HEK293T (cell line): ENCODE results near the gene RNU7-1.

ENCODE experiments used
- ARNT ChIP-seq: fragments of 450-650 bp; IDR thresholded peaks from 2 replicates; pipeline ENCODE4 v1.6.1; 2017; ENCODE audit warnings: mild to moderate bottlenecking
- BHLHE40 ChIP-seq: fragments of 450-650 bp; IDR thresholded peaks from 2 replicates; pipeline ENCODE4 v1.6.1; 2016; ENCODE audit warnings: mild to moderate bottlenecking, moderate library complexity, borderline replicate concordance
- CTBP1 ChIP-seq: fragments of 450-650 bp; IDR thresholded peaks from 2 replicates; pipeline ENCODE4 v1.6.1; 2016; ENCODE audit warnings: borderline replicate concordance
- ELF4 ChIP-seq: fragments of 450-650 bp; IDR thresholded peaks from 2 replicates; pipeline ENCODE4 v1.6.1; 2017; ENCODE audit warnings: antibody characterized with exemption
- FOXA1 ChIP-seq: fragments of 450-650 bp; IDR thresholded peaks from 2 replicates; pipeline ENCODE4 v1.6.1; 2016; ENCODE audit warnings: mild to moderate bottlenecking
- FOXK2 ChIP-seq: fragments of 450-650 bp; IDR thresholded peaks from 2 replicates; pipeline ENCODE4 v1.6.1; 2016; ENCODE audit warnings: mild to moderate bottlenecking
- FOXM1 ChIP-seq: fragments of 450-650 bp; IDR thresholded peaks from 2 replicates; pipeline ENCODE4 v1.6.1; 2017; ENCODE audit warnings: mild to moderate bottlenecking, borderline replicate concordance
- HDGF ChIP-seq: fragments of 450-650 bp; IDR thresholded peaks from 2 replicates; pipeline ENCODE4 v1.6.1; 2017; ENCODE audit warnings: antibody characterized with exemption, borderline replicate concordance
- LEF1 ChIP-seq: fragments of 450-650 bp; IDR thresholded peaks from 2 replicates; pipeline ENCODE4 v1.6.1; 2017; ENCODE audit warnings: mild to moderate bottlenecking, borderline replicate concordance
- NFRKB ChIP-seq: fragments of 450-650 bp; IDR thresholded peaks from 2 replicates; pipeline ENCODE4 v1.6.1; 2016; ENCODE audit warnings: mild to moderate bottlenecking, moderate library complexity
- PKNOX1 ChIP-seq: fragments of 450-650 bp; IDR thresholded peaks from 2 replicates; pipeline ENCODE4 v1.6.1; 2016
- SUZ12 ChIP-seq: fragments of 450-650 bp; IDR thresholded peaks from 2 replicates; pipeline ENCODE4 v1.6.1; 2016; ENCODE audit warnings: mild to moderate bottlenecking
- TARDBP ChIP-seq: fragments of 450-650 bp; IDR thresholded peaks from 2 replicates; pipeline ENCODE4 v1.6.1; 2016
- ZNF384 ChIP-seq: fragments of 450-650 bp; IDR thresholded peaks from 2 replicates; pipeline ENCODE4 v1.6.1; 2016

- TF ChIP-seq HDGF: no peak
- TF ChIP-seq BHLHE40: no peak
- TF ChIP-seq CTBP1: no peak
- no peak for TF ChIP-seq FOXK2
- TF ChIP-seq TARDBP: no peak
- no peak for TF ChIP-seq FOXA1
- no peak for TF ChIP-seq LEF1
- no peak for TF ChIP-seq NFRKB
- no peak for TF ChIP-seq FOXM1
- no peak for TF ChIP-seq ZNF384
- no peak for TF ChIP-seq SUZ12
- no peak for TF ChIP-seq PKNOX1
- TF ChIP-seq ARNT: no peak
- no peak for TF ChIP-seq ELF4
Measured at GRCh38 chr12:6923851-6924250, 19.8 kb upstream of the RNU7-1 start.
